ENCODE results near the gene P4HB.

P4HB gene

DNA sequence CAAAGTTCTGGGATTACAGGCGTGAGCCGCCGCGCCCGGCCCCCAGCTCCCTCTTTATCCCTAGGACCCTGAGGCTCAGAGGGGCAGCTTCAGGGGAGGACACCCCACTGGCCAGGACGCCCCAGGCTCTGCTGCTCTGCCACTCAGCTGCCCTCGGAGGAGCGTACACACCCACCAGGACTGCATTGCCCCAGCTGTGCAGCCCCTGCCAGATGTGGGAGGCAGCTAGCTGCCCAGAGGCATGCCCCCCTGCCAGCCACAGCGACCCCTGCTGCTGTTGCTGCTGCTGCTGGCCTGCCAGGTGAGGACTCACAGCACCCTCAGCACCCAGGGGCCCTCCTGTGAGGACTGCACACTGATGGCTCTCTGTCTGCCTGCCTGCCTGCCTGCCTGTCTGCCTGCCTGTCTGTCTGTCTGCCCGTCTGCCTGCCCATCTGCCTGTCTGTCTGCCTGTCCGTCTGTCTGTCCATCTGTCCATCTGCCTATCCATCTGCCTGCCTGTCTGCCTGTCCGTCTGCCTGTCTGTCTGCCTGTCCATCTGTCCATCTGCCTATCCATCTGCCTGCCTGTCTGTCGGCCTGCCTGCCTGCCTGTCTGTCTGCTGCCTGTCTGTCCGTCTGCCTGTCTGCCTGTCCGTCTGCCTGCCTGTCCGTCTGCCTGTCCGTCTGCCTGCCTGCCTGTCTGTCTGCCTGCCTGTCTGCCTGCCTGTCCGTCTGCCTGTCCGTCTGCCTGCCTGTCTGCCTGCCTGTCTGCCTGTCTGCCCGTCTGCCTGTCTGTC, 51.4 kb downstream of the P4HB start:
- DNase-seq (ENCODE audit: low read depth): no peak
- H3K9me3 ChIP-seq (ENCODE audit: control insufficient read depth, low read length): peaks cover 3% of the 10 kb centered on the region
- no peak overlapping the region for H3K4me3 ChIP-seq (ENCODE audit: low read length)
- no peak overlapping the region for H3K9ac ChIP-seq (ENCODE audit: low read length)
- H3K4me1 ChIP-seq (ENCODE audit: control insufficient read depth, insufficient read depth, low read length): no peaks in the 10 kb centered on the region
- peaks cover 41% of the 10 kb centered on the region for H3K27me3 ChIP-seq (replicated peaks; ENCODE audit: control insufficient read depth, insufficient read depth, low read length)
- no peaks in the 10 kb centered on the region for H3K36me3 ChIP-seq (ENCODE audit: control insufficient read depth, insufficient read depth, low read length, severe bottlenecking)

DNA sequence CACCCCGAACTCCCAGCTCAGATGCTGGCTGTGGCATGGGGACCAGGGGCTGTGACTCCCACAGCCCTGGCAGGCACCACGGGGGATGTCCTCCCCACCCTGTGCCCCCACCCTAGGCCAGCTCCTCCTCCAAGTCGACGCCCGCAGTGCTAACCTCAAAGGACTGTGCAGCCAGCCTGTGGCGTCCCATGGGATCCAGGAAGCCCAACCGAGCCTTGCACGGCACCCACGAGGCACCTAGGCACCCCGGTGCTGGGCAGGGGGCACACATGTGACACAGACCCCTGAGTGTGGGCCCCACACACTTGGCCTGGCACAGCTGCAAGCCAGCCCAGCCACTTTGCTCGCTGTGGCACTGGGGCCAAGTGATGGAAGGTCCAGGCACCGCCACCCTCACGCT, 52.5 kb downstream of the P4HB start:
- Histone ChIP-seq H3K4me1 (ENCODE audit: control insufficient read depth, insufficient read depth, low read length) (no peaks in the 10 kb centered on the region), H3K9ac (ENCODE audit: low read length) (no peak overlapping the region), H3K27me3 (replicated peaks; ENCODE audit: control insufficient read depth, insufficient read depth, low read length) (peaks cover 44% of the 10 kb centered on the region), H3K36me3 (ENCODE audit: control insufficient read depth, insufficient read depth, low read length, severe bottlenecking) (no peaks in the 10 kb centered on the region), H3K4me3 (ENCODE audit: low read length) (no peak overlapping the region), H3K9me3 (ENCODE audit: control insufficient read depth, low read length) (peaks cover 3% of the 10 kb centered on the region)
- no peak for DNase-seq (ENCODE audit: low read depth)

DNA sequence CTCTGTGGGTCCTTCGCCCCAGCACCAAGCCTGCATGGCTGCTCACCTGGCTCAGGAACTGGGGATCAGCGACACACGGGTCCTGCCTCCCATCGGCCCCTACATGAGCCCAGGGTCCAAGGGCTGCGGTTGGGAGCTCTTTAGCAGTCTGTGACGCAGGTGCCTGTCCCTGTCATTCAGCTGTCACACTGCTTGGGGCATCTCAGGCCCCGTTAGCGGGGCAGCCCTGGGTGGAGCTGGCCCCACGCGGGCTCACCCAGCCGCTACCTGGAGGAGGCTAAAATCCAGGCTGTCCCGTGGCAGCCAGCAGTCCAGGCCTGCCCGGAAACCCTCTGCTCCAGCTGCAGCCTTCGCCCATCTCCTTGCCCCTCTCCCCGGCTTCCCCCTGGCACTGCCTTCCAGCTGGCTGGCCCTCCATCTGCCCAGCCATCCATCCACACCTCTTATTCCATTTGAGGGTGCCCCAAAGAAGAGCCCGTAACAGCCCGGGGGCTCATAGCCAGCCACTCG, 53.1 kb downstream of the P4HB start:
- no peak overlapping the region for H3K9ac ChIP-seq (ENCODE audit: low read length)
- H3K4me3 ChIP-seq (ENCODE audit: low read length): no peak overlapping the region
- H3K36me3 ChIP-seq (ENCODE audit: control insufficient read depth, insufficient read depth, low read length, severe bottlenecking): no peaks in the 10 kb centered on the region
- peaks cover 47% of the 10 kb centered on the region for H3K27me3 ChIP-seq (replicated peaks; ENCODE audit: control insufficient read depth, insufficient read depth, low read length)
- no peak for DNase-seq (ENCODE audit: low read depth)
- peaks cover 3% of the 10 kb centered on the region for H3K9me3 ChIP-seq (ENCODE audit: control insufficient read depth, low read length)
- H3K4me1 ChIP-seq (ENCODE audit: control insufficient read depth, insufficient read depth, low read length): no peaks in the 10 kb centered on the region

DNA sequence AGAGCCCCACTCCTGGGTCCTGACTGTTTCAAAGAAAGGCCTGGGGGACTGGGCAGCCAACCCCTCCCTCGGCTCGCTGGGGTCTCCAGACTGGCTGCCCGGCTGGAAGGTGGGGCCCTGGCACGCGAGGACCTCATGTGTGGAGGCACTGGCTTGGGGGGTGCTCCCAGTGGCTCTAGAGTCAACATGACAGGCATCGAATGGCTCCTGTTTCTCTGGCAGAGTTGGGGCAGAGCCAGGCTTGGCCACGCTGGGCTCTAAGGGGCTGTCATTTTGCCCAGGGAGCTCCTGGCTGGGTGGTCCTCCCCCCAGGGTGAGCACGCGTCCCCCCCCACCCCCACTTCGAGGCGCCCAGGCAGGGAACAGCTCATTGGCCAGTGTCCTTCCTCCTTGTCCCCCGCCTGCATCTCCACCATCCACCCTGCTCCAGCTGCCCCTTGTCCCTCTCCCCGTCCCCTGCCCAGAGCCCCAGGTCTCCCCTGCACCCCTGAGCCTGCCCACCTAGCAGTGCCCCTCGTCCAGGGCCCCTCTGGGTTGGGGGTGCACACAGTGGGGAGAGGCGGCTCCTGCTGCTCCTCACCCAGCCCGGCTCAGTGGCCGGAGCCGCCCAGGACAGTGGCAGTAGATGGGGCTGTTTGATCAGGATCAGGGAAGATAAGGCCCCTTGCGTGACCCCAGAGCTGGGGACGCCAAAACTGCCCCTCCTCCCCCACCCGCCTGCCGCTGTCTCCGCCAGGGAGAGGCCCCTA, 53.7 kb downstream of the P4HB start:
- H3K27me3 ChIP-seq (replicated peaks; ENCODE audit: control insufficient read depth, insufficient read depth, low read length): peaks cover 51% of the 10 kb centered on the region
- peaks cover 3% of the 10 kb centered on the region for H3K9me3 ChIP-seq (ENCODE audit: control insufficient read depth, low read length)
- no peak overlapping the region for H3K4me3 ChIP-seq (ENCODE audit: low read length)
- H3K4me1 ChIP-seq (ENCODE audit: control insufficient read depth, insufficient read depth, low read length): no peaks in the 10 kb centered on the region
- H3K9ac ChIP-seq (ENCODE audit: low read length): no peak overlapping the region
- H3K36me3 ChIP-seq (ENCODE audit: control insufficient read depth, insufficient read depth, low read length, severe bottlenecking): no peaks in the 10 kb centered on the region
- DNase-seq (ENCODE audit: low read depth): no peak

DNA sequence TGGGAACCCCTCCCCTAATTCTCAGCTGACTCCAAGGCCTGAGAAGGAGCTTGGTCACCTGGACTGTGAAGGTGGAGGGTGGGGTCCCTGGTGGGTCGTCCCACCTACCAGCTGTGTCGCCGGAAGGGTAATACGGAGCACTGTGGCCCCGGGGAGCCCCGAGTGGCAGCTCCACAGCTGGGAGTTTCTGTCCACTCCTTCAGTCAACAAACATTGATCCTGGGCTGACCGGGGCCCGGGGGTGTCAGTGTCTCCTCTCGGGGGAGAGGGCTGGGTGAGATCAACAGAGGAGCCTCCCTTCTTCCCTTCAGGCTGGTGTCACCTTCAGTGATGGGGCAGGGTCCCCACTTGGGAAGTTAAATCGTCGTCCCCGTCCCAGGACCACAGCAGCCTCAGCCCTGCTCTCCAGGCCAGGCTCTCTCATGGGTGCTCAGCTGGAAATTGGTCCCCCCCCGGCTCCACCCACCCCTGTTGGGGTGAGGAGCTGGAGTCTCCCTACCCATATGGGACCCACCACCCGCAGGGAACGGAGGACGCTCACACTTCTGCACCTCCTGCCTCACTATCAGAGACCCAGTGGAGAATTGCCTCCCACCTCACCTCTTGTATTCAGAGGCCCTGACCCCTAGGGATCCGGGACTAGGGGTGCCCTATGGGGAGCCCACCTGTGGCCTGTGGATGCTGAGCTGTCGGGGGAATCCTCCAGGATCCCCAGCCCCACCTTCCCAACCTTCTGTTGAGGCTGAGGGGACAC, 54.5 kb downstream of the P4HB start:
- H3K4me3 ChIP-seq (ENCODE audit: low read length): no peak overlapping the region
- DNase-seq (ENCODE audit: low read depth): no peak
- H3K9me3 ChIP-seq (ENCODE audit: control insufficient read depth, low read length): peaks cover 3% of the 10 kb centered on the region
- no peak overlapping the region for H3K9ac ChIP-seq (ENCODE audit: low read length)
- H3K27me3 ChIP-seq (replicated peaks; ENCODE audit: control insufficient read depth, insufficient read depth, low read length): peaks cover 51% of the 10 kb centered on the region
- no peaks in the 10 kb centered on the region for H3K4me1 ChIP-seq (ENCODE audit: control insufficient read depth, insufficient read depth, low read length)
- no peaks in the 10 kb centered on the region for H3K36me3 ChIP-seq (ENCODE audit: control insufficient read depth, insufficient read depth, low read length, severe bottlenecking)

DNA sequence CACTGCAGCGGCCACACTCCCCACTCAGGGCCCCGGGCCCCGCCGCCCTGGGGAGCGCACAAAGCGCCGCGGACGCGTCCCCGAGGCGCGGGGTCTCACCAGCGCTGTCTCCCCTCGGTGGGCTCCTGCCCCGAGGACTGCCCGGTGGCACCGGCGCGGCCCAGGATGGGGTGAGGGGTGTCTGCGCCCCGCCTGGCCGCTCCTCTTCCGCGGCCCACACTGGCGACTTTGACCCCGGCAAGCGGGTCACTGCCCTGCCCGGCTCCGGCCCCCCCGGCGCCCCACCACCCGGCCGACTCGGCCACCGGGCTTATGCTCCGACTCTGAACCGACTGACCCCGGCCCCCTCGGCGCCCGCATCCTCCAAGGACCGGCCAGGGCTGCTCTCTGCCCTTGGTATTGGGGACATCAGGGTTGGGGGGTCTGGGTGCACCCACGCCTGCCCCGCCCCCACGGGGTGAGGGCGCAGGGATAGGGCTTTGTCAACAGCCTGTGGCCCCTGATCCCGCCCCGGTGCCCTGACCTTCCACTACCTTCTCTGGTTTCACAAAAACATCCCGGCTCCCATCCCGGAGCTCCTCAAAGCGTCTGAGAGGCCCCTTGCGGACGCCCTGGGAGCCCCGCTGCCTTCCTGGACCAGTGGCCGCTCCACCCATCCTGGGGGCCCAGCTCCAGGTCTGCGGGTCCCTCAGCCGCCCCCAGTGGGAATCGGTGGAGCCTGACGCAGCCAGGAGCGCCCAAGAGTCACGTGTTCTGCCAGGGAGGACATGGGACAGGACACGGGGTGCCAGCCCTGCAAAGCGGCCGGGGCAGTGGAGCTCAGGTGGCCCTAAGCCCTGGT, 55.6 kb downstream of the P4HB start:
- DNase-seq (ENCODE audit: low read depth): no peak
- no peaks in the 10 kb centered on the region for H3K36me3 ChIP-seq (ENCODE audit: control insufficient read depth, insufficient read depth, low read length, severe bottlenecking)
- no peak overlapping the region for H3K4me3 ChIP-seq (ENCODE audit: low read length)
- H3K27me3 ChIP-seq (replicated peaks; ENCODE audit: control insufficient read depth, insufficient read depth, low read length): peaks cover 49% of the 10 kb centered on the region
- peaks cover 7% of the 10 kb centered on the region for H3K9me3 ChIP-seq (ENCODE audit: control insufficient read depth, low read length)
- no peak overlapping the region for H3K9ac ChIP-seq (ENCODE audit: low read length)
- H3K4me1 ChIP-seq (ENCODE audit: control insufficient read depth, insufficient read depth, low read length): no peaks in the 10 kb centered on the region

DNA sequence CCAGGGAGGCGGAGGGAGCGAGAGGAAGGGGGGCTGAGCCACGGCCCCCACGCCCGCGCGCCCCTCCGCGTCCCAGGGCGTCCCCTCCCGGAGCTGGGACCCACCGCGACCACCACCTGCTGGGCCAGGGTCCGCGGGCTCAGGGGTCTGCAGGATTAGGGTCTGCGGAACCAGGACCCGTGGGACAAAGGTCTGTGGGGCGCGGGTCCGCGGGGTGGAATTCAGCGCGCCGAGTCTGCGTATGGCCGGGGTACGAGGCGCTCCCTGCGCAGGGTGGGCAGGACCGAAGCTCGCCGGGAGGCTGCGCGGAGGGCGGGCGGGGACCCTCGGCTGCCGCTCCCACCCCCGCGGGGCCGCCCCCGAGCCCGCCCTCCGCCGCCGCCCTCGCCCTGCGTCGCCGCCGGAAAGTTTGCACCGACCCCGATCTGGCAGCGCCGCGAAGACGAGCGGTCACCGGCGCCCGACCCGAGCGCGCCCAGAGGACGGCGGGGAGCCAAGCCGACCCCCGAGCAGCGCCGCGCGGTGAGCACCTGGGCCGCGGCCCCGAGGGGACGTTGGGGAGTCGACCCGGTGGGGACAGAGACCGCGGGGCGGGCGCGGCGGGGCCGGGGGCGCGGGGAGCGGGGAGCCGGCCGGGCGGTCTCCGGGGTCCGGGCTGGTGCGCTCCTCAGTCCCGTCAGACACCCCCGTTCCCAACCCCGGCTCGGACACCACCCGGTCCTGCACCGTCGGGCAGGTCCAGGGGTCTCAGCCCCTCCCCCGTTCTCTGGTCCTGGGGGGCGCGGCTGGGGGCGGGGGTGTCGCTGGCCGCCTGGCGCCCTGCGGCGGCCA, 56.4 kb downstream of the P4HB start, which contains the start of gene GCGR:
GCGR (plus strand) TSS at position 423 of the 831 bp plus-strand sequence. CDS start 4,869 bp downstream, outside the sequence.
- no peak for DNase-seq (ENCODE audit: low read depth)

DNA sequence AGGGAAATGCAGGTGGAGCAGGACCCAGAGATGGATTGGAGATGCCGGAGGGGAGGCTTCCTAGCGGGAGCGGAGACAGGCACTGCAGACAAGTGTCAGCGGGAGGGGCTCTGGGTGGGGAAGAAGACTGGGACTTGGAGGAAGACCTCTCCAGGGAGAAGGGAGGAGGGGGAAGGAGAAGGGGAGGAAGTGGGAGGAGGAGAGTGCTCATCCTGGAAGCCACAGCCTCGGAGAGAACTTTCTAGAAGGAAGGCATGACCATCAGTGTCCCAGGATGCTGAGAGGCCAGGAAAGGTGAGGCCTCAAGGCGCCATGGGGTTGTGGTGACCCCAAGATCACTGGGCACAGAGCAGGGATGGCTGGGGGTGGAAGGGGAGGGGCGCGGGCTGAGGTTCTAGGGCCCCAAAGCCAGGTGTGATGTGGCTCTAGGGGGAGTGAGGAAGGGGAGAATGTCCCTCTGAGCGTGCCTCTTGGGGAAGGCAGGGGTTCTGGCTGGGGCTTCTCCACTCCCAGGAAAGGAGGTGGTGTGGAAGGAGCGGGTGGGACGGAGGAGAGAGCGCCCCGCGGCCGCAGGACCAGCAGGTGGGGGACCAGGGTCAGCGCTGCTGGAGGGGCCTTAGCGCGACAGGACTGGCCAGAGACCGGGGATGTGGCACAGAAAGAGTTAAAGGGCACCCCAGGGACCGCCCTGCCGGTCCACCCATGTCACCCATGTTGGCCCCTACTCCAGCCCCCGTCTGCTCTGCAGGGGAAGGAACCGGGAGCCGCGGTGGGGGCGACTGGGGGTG, 57.3 kb downstream of the P4HB start:
- no peak for DNase-seq (ENCODE audit: low read depth)
- H3K27me3 ChIP-seq (replicated peaks; ENCODE audit: control insufficient read depth, insufficient read depth, low read length): peaks cover 42% of the 10 kb centered on the region
- no peaks in the 10 kb centered on the region for H3K36me3 ChIP-seq (ENCODE audit: control insufficient read depth, insufficient read depth, low read length, severe bottlenecking)
- no peak overlapping the region for H3K9ac ChIP-seq (ENCODE audit: low read length)
- peaks cover 6% of the 10 kb centered on the region for H3K9me3 ChIP-seq (ENCODE audit: control insufficient read depth, low read length)
- H3K4me3 ChIP-seq (ENCODE audit: low read length): no peak overlapping the region
- no peaks in the 10 kb centered on the region for H3K4me1 ChIP-seq (ENCODE audit: control insufficient read depth, insufficient read depth, low read length)

More for the DNA sequence above, 56.4 kb downstream of the P4HB start, which contains the start of gene GCGR:
- Histone ChIP-seq H3K9me3 (ENCODE audit: control insufficient read depth, low read length) (peaks cover 8% of the 10 kb centered on the region), H3K4me3 (ENCODE audit: low read length) (no peak within 1 kb of the TSS), H3K4me1 (ENCODE audit: control insufficient read depth, insufficient read depth, low read length) (no peaks in the 10 kb centered on the region), H3K36me3 (ENCODE audit: control insufficient read depth, insufficient read depth, low read length, severe bottlenecking) (no peaks in the 10 kb centered on the region), H3K9ac (ENCODE audit: low read length) (no peak within 1 kb of the TSS), H3K27me3 (replicated peaks; ENCODE audit: control insufficient read depth, insufficient read depth, low read length) (peaks cover 43% of the 10 kb centered on the region)

DNA sequence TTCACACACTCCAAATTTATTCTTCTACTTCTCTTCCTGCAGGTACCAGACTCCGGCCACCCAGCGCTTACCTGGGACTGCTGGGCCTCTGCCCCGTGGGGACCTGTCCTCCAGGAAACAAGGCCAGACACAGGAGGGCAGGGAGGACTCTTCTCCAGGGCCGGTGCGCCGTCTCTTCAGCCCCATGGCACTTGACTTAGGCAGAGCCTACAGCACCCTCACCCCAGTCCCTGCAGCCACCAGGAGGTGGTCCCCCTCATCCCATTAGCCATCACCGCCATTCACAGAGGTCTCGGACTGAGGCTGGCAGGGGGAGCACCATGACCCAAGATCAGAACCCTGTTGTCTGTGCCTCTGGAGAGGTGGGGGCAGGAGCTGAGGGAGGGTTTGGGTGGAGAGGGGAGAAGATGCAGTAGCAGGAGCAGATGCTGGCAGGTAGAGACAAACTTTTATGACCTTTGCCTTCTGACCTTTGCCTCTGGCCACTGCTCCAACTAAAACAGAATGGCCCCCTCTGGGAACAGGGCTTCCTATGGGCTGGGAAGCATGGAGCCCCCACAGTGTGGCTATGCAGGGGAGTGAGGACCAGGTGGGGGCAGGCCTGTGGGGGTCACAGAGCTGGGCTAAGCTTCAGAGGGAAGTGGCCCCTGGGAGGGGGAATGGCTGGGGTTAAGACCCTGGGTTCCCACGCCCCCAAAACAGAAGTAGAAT, 58.1 kb downstream of the P4HB start:
- Histone ChIP-seq H3K4me3 (ENCODE audit: low read length) (no peak overlapping the region), H3K36me3 (ENCODE audit: control insufficient read depth, insufficient read depth, low read length, severe bottlenecking) (no peaks in the 10 kb centered on the region), H3K9ac (ENCODE audit: low read length) (no peak overlapping the region), H3K9me3 (ENCODE audit: control insufficient read depth, low read length) (peaks cover 6% of the 10 kb centered on the region), H3K27me3 (replicated peaks; ENCODE audit: control insufficient read depth, insufficient read depth, low read length) (peaks cover 41% of the 10 kb centered on the region), H3K4me1 (ENCODE audit: control insufficient read depth, insufficient read depth, low read length) (no peaks in the 10 kb centered on the region)
- no peak for DNase-seq (ENCODE audit: low read depth)
